Activated naive CD8-positive, alpha-beta T cell treated with anti-CD3 and anti-CD28 coated beads, Interleukin-2, amount 10 ng/mL, durations not matched to agents 7 days and 5 days (primary cell): ENCODE results near the gene PHLPP1. TPM values are rescaled to one million over a fixed set of nuclear protein-coding genes. Genes with fewer than 3 reads are reported as not detected.
A peak's percentile ranks its signal among the peaks of the same experiment; 100 is the strongest.

Source experiments
- ATAC-seq: fragments of 150-1000 bp; cut with Tn5 transposase; one replicate; pipeline ENCODE4 v1.10.0; 2021; ENCODE audit warnings: low read depth, moderate library complexity
- POLR2A ChIA-PET: fragments of 350-600 bp; sonication (Branson Sonifier 250); formaldehyde crosslinking; loops from one replicate; lab custom pipeline; 2021; ENCODE audit warnings: antibody characterized with exemption; lab: Charles Lee
- DNase-seq: peaks from one replicate; pipeline ENCODE4 v3.0.0; 2021
- H3K27ac Mint-ChIP-seq: one replicate; pipeline ENCODE4 v1.8.0; 2022; ENCODE audit warnings: mild to moderate bottlenecking, mixed read lengths
- H3K27me3 Mint-ChIP-seq: one replicate; pipeline ENCODE4 v1.8.0; 2022; ENCODE audit warnings: mild to moderate bottlenecking, moderate library complexity, mixed read lengths
- H3K36me3 Mint-ChIP-seq: one replicate; pipeline ENCODE4 v1.8.0; 2021; ENCODE audit warnings: mild to moderate bottlenecking, mixed read lengths
- H3K4me1 Mint-ChIP-seq: one replicate; pipeline ENCODE4 v1.8.0; 2021; ENCODE audit warnings: mixed read lengths
- H3K4me3 Mint-ChIP-seq: one replicate; pipeline ENCODE4 v1.8.0; 2022; ENCODE audit warnings: mild to moderate bottlenecking, moderate library complexity, mixed read lengths
- H3K9me3 Mint-ChIP-seq: one replicate; pipeline ENCODE4 v1.8.0; 2021; ENCODE audit warnings: mixed read lengths
- total RNA-seq, 2 experiments: library from RNA; stranded (reverse); gene quantifications; one replicate each; pipeline ENCODE4 v1.2.3, GENCODE V29; 2021

The PHLPP1 gene
- total RNA-seq, 2 experiments from 2014 or later = 5.8 to 6.1 TPM

DNA sequence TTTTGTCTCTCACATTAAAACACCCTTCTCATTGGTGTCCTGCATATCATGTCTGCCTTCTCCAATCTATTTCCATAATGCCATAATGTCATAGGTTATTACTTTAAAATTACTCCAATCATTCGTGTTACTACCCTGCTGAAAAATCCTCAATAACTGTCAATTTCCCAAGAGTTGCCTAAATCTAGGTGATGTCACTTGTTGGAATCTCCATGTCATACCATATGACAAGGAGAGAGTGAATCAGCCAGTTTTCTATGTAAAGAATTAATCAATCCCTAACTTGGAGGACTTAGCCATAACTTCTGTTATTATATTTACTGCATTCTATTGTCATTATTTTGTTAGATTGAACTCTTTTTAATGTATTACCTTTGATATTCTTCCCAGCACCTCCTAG, 62.5 kb downstream of the PHLPP1 start:
- no peak for ATAC-seq
- DNase-seq = no peak
- POLR2A ChIA-PET = no interaction called here
- Mint-ChIP-seq H3K36me3 (peaks cover 6% of the 10 kb centered on the region), H3K4me3 (no peak overlapping the region), H3K4me1 (peaks cover 6% of the 10 kb centered on the region), H3K27ac (no peak overlapping the region), H3K27me3 (no peaks in the 10 kb centered on the region), H3K9me3 (no peaks in the 10 kb centered on the region)

DNA sequence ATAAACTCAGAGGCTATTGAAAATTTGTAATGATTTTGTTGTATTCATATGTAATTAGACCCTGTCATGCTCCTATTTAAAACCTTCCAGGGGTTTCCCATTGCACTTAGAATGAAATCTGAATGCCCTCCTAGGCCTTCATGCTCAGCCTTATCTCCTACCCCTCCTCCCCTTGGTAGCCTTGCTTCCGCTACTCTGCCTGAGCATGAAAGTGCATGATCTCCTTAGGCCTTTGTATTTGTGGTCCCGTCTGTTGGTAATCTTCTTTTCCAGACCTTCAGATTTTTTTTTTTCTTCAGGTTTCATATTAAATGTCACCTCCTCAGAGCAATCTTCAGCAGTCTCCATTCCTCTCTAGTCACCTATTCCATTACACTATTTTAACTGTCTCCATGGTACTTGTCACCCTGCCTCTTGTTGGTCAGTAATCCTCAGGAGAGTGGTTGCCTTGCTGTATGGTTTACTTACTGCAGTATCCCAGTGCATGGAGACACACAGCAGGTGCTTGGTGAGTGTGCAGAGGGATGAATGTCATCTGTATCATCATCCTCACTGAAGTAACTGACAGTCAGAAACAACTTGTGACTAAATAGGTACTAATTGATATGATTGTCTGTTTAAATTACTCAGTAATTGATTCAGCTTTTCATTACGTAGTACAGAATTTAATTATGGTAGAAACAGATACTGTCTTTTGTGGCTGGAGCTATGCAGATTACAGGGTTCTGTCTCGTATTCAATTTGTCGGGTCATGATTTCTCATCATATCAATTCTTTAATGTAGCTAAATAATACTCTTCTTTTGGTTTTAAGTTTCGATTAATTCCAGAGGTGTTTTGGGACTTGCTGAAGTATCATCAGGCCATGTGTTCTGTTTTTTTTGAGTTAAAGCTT, 63.9 kb downstream of the PHLPP1 start:
- ATAC-seq = no peak
- Mint-ChIP-seq H3K4me1 (peaks cover 10% of the 10 kb centered on the region), H3K36me3 (peaks cover 5% of the 10 kb centered on the region), H3K27me3 (no peaks in the 10 kb centered on the region), H3K9me3 (no peaks in the 10 kb centered on the region), H3K4me3 (no peak overlapping the region), H3K27ac (no peak overlapping the region)
- POLR2A ChIA-PET = no interaction called here
- DNase-seq = no peak

DNA sequence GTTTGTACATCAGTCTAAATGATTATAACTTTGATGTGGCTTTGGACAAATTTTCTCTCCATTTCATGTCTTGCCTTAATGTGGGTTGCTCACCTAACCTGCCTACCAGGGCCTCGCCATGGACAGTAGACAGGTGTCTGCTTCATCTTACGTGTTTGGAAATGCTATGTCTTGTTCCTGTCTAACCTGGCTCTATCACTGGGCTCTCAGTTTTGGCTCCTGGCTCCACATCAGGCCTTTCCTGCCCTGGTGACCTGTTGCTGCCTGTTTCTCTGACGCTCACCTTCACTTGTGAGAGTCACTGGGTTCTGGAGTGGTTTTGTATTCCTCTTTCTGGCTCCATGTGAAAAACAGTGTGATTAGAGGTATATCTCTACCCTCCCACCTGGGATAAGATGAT, 65.9 kb downstream of the PHLPP1 start:
- POLR2A ChIA-PET = no interaction called here
- H3K27me3 Mint-ChIP-seq = no peaks in the 10 kb centered on the region
- ATAC-seq = no peak
- no peak overlapping the region for H3K27ac Mint-ChIP-seq
- no peak for DNase-seq
- no peaks in the 10 kb centered on the region for H3K9me3 Mint-ChIP-seq
- H3K36me3 Mint-ChIP-seq = peaks cover 7% of the 10 kb centered on the region
- peaks cover 22% of the 10 kb centered on the region for H3K4me1 Mint-ChIP-seq
- H3K4me3 Mint-ChIP-seq = no peak overlapping the region

- Mint-ChIP-seq H3K9me3 (no peaks in the 10 kb centered on the region), H3K27me3 (no peaks in the 10 kb centered on the region), H3K27ac (no peak overlapping the region), H3K36me3 (peaks cover 7% of the 10 kb centered on the region), H3K4me3 (no peak overlapping the region), H3K4me1 (peaks cover 22% of the 10 kb centered on the region)
- DNase-seq (no peak), ATAC-seq (no peak)
- POLR2A ChIA-PET = no interaction called here
Observed at GRCh38 chr18:62781893-62782292, 66.6 kb downstream of the PHLPP1 start.

DNA sequence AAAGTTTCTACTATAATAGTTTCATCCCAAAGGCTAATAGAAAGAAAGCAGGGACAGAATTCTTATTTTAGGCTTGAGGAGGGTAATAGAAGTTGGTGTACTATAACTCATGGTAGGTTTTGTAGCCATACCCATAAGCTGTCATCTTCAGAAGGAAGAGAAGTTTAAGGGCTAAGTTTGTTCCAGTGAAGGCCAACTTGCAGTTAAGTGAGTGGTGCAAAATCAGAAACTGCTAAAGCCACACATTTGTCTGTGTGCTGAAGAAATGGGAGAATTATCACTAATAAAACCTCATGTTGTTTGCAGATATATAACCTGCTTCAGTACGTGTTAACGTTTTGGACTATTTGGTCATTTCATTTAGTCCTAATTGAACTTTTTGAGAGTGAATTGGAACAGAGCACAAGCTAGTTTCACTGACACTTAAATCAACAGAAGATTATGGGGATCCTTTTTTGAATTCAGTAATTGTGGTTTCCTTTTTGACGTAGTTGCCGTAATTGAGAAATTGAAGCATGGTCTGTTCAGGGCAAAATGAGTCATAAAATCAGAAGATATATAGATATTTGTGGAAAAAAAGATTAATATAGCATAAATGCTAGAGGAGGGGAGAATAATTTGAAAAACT, 69.1 kb downstream of the PHLPP1 start:
- DNase-seq (no peak), ATAC-seq (peak; percentile 41)
- H3K4me1 Mint-ChIP-seq = peaks cover 32% of the 10 kb centered on the region
- no peaks in the 10 kb centered on the region for H3K9me3 Mint-ChIP-seq
- peak overlapping the region; percentile 41 for H3K4me3 Mint-ChIP-seq
- no peaks in the 10 kb centered on the region for H3K27me3 Mint-ChIP-seq
- peaks cover 3% of the 10 kb centered on the region for H3K36me3 Mint-ChIP-seq
- POLR2A ChIA-PET = no interaction called here
- H3K27ac Mint-ChIP-seq = peak overlapping the region; percentile 2

DNA sequence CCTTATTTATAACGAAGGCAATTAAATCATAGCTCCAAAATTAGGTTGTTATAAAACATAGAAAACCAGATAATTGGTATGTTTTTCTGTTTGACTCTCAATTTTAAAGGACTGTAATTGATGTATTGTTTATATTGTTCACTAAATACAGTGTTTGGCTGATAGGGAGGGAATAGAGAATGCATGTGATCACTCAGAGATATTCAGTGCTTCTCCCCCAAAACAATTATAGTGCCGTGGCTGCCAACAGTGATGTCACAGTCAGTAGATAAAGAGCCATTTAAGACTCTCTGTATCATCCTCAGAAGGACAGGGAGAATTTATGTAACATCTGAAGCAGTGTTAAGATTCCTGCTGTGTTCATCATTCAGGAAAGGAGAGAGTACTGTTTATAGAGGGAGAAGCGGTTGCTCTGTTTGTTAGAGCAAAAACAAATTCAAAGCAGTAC, 69.6 kb downstream of the PHLPP1 start:
- Mint-ChIP-seq H3K36me3 (peaks cover 3% of the 10 kb centered on the region), H3K27me3 (no peaks in the 10 kb centered on the region), H3K4me3 (no peak overlapping the region), H3K4me1 (peaks cover 34% of the 10 kb centered on the region), H3K27ac (peak overlapping the region; percentile 6), H3K9me3 (no peaks in the 10 kb centered on the region)
- ATAC-seq (no peak), DNase-seq (no peak)
- POLR2A ChIA-PET = no interaction called here

- ATAC-seq = no peak
- no peak for DNase-seq
- no peaks in the 10 kb centered on the region for H3K9me3 Mint-ChIP-seq
- POLR2A ChIA-PET = no interaction called here
- no peak overlapping the region for H3K27ac Mint-ChIP-seq
- H3K4me1 Mint-ChIP-seq = peaks cover 42% of the 10 kb centered on the region
- H3K27me3 Mint-ChIP-seq = no peaks in the 10 kb centered on the region
- peaks cover 3% of the 10 kb centered on the region for H3K36me3 Mint-ChIP-seq
- H3K4me3 Mint-ChIP-seq = no peak overlapping the region
Observed at GRCh38 chr18:62786689-62787088, 71.3 kb downstream of the PHLPP1 start.

DNA sequence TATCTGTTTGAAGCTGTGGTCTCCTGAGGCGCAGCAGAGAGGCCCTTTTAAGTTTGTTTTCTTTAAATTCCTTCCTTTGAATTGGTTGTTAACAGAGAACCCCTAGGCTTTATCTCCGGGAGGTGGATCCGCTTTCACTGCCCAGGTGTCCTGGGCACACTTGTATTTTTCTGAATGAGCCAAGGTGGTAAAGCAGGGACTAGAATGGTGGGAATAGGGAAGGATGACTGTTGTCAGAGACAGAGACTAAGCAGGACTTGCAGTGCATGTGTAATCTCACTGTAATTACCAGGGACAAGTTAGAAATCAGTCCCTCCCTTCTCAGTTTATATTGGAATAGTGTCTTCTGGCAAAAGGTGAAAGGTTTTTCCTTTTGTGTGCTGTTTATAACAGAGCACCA, 72.8 kb downstream of the PHLPP1 start:
- Mint-ChIP-seq H3K27me3 (no peaks in the 10 kb centered on the region), H3K36me3 (peaks cover 3% of the 10 kb centered on the region), H3K9me3 (no peaks in the 10 kb centered on the region), H3K4me3 (no peak overlapping the region), H3K4me1 (peaks cover 37% of the 10 kb centered on the region), H3K27ac (no peak overlapping the region)
- no peak for ATAC-seq
- POLR2A ChIA-PET = no interaction called here
- DNase-seq = no peak

- Mint-ChIP-seq H3K27me3 (no peaks in the 10 kb centered on the region), H3K4me3 (peak overlapping the region; percentile 12), H3K27ac (no peak overlapping the region), H3K4me1 (peaks cover 35% of the 10 kb centered on the region), H3K9me3 (no peaks in the 10 kb centered on the region), H3K36me3 (peaks cover 4% of the 10 kb centered on the region)
- POLR2A ChIA-PET = no interaction called here
- peak; percentile 40 for ATAC-seq
- no peak for DNase-seq
Observed at GRCh38 chr18:62788876-62789275, 73.5 kb downstream of the PHLPP1 start.

DNA sequence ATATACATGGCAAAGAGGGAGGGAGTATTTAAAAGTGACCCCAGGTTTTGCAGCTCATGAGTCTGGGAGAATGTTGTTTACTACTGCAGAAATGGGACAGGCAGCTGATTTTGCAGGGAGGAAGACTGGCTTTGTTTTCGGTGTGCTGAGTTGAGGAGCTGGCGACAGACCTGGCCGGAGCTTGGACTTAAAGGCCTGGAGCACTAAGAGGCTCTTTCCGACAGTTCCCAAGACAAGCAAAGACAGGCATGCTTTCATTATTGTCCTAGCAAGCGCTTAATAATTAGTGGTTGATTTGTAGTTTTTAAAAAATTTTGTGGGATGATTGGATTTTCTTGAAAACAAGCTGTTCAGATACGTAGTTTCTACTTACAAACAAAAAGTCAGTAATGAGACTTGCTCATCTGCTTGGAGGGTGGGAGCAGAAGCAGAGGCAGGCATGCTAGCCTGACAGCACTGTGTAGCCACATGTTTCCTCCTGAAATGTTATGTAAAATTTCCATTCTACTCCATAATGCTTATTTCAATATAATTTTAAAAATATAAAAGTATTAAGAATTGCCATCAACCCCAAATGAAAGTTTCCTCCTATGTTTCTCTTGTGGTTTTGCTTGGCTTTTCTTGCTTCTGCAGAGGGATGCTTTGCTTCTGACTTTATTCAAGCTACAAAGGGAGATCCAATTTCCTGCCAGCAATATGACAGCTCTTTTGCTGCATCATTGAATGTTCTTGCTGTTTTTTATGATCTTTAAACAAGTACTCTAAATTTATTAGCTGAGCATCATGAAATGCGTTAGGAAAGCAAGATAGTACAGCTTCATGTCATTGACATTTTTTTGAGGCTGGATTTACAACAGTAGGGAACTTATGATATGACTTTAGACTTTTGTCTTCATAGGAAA, 75.8 kb downstream of the PHLPP1 start:
- no peak for ATAC-seq
- Mint-ChIP-seq H3K4me3 (no peak overlapping the region), H3K27ac (no peak overlapping the region), H3K4me1 (peaks cover 27% of the 10 kb centered on the region), H3K27me3 (no peaks in the 10 kb centered on the region), H3K36me3 (peaks cover 1% of the 10 kb centered on the region), H3K9me3 (no peaks in the 10 kb centered on the region)
- POLR2A ChIA-PET = no interaction called here
- no peak for DNase-seq

- ATAC-seq = no peak
- no peak overlapping the region for H3K4me3 Mint-ChIP-seq
- H3K36me3 Mint-ChIP-seq = peaks cover 1% of the 10 kb centered on the region
- H3K9me3 Mint-ChIP-seq = no peaks in the 10 kb centered on the region
- no peaks in the 10 kb centered on the region for H3K27me3 Mint-ChIP-seq
- POLR2A ChIA-PET = no interaction called here
- H3K27ac Mint-ChIP-seq = no peak overlapping the region
- H3K4me1 Mint-ChIP-seq = peaks cover 27% of the 10 kb centered on the region
- DNase-seq = no peak
Observed at GRCh38 chr18:62792016-62792415, 76.7 kb downstream of the PHLPP1 start.

GRCh38 chr18:62795813-62796212, 80.5 kb downstream of the PHLPP1 start:
- Mint-ChIP-seq H3K36me3 (peaks cover 1% of the 10 kb centered on the region), H3K4me3 (no peak overlapping the region), H3K27me3 (no peaks in the 10 kb centered on the region), H3K9me3 (no peaks in the 10 kb centered on the region), H3K4me1 (peaks cover 13% of the 10 kb centered on the region), H3K27ac (no peak overlapping the region)
- DNase-seq (no peak), ATAC-seq (no peak)
- POLR2A ChIA-PET = no interaction called here

DNA sequence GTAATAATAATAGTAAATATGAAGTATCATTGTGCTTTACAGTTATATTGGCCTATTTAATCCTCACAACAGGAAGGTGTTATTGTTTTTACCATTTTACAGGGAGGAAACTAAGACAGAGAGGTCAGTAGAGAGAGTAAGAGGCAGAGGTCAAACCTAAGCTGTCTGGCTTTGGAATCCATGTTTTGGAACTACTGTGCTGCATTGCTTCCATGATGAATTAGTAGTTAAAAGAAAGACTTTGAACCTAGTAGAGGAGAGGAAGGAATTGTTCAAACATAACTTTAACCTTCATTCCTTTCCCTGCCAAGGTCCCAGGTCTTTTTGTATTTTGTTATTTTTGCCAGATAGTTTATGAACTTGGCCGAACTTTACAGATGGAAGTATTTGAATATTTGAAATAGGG, 80.9 kb downstream of the PHLPP1 start:
- POLR2A ChIA-PET = no interaction called here
- DNase-seq (no peak), ATAC-seq (no peak)
- Mint-ChIP-seq H3K4me1 (peaks cover 11% of the 10 kb centered on the region), H3K9me3 (no peaks in the 10 kb centered on the region), H3K27me3 (no peaks in the 10 kb centered on the region), H3K36me3 (peaks cover 1% of the 10 kb centered on the region), H3K27ac (no peak overlapping the region), H3K4me3 (no peak overlapping the region)
